ENCODE results near the gene ZNF12. TPM values are rescaled to one million over a fixed set of nuclear protein-coding genes. Genes with fewer than 3 reads are reported as not detected.

Gene ZNF12
- 6.9 and 7.6 TPM in 2 replicates for total RNA-seq

GRCh38 chr7:6706666-6707407 is at the start of gene ZNF12:
Gene ZNF12 (minus strand): TSS chr7:6706947. CDS start chr7:6705173, 1,774 bp downstream.

GRCh38 chr7:6753964-6754363 is 47.2 kb upstream of the ZNF12 start, which contains the start of gene RSPH10B2:
Gene RSPH10B2 (plus strand): TSS chr7:6754103. CDS start chr7:6757678, 3,575 bp downstream.

Other genes with a start within 250 kb of the ZNF12 start
- 253 and 266 TPM in 2 replicates for gene KDELR2, start 222.8 kb downstream of the ZNF12 start, total RNA-seq
- not detected in 2 replicates for gene GRID2IP, start 155.5 kb downstream of the ZNF12 start, total RNA-seq
- gene ZDHHC4, start 129.5 kb downstream of the ZNF12 start, total RNA-seq, result 44.7 and 52.1 TPM in 2 replicates
- gene INTS15, start 116.9 kb downstream of the ZNF12 start, total RNA-seq, result 12.7 and 17.0 TPM in 2 replicates
- gene ZNF853, start 91.3 kb downstream of the ZNF12 start, total RNA-seq, result under 0.01 and 0.58 TPM in 2 replicates
- 4.8 and 6.6 TPM in 2 replicates for gene ZNF316, start 69.6 kb downstream of the ZNF12 start, total RNA-seq
- gene RSPH10B2, start 47.2 kb upstream of the ZNF12 start, total RNA-seq, result not detected in 2 replicates
- 19.1 and 30.6 TPM in 2 replicates for gene CCZ1B, start 119.3 kb upstream of the ZNF12 start, total RNA-seq

Measured in myometrial cell (primary cell).